Urothelium cell line (cell line): Measurements from ENCODE around the gene SNAPIN.

Experiments
- DNase-seq: peaks from one replicate; pipeline ENCODE4 v3.0.0; 2011; ENCODE audit warnings: low spot score, mixed read lengths
- FAIRE-seq: peaks from 2 replicates; lab custom pipeline; 2011; peaks lifted over from hg19 to GRCh38; lab: Jason Lieb, UNC

SNAPIN gene

DNA sequence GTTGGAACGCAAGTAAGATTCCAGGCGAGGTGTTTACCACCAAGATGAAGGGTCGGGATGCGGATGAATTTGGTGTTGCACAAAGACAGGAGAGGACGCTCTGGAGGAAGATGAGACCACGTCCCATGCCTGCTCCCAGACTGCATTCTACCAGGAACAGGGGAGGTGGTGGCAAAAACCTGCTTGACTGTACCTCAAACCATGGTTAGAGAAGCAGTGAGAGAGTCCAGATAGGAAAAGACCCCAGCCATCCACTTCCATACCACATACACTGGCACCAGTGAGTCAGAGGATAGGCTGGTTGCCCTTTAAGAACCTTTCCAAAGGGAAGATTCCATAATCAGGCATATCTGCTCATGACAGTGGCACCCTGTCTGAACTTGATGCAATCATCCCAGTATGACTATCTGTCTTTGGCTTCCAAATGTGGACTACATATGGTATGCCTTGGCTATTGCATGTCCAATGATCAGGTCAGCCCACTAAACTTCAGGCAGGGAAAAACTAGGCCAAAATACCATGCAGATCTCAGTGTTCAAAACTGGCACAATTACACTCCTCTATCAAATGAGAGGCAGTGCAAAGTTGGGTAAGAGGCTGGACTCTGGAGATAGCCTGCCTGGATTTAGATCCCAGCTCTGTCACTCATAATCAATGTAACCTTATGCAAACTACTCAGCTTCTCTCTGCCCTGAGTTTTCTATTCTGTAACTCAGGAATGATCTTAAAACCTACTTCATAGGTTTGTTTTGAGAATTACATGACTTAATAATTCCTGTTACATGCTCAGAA is 40.6 kb downstream of the SNAPIN start:
- DNase-seq (no peak), FAIRE-seq (no peak)

DNA sequence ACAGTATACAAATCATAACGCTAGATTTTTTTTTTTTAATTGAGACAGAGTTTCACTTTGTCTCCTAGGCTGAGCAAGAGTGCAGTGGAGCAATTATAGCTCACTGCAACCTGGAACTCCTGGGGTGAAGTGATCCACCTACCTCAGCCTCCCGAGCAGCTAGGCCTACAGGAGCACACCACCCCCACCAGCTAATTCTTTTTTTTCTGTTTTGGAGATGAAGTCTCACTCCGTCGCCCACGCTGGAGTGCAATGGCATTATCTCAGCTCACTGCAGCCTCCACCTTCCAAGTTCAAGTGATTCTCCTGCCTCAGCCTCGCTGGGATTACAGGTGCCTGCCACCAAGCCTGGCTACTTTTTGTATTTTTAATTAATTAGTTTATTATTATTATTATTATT is 41.3 kb downstream of the SNAPIN start:
- DNase-seq (no peak), FAIRE-seq (no peak)

DNA sequence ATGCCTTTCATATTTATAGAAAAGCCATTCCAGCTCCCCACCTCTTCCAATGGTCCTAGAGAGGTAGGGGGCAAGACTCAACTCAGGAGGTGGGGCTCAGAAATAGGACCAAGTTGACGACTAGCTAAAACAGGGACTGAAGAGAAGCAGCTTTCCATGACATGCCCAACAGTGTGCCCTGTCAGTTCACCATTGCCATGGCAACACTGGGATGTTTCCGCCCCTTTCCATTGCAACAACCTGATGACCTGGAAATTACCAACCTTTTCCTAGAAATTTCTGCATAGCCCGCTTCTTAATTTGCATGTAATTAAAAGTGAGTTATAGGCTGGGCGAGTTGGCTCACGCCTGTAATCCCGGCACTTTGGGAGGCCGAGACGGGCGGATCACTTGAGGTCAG is 47.0 kb downstream of the SNAPIN start:
- FAIRE-seq (no peak), DNase-seq (no peak)

DNA sequence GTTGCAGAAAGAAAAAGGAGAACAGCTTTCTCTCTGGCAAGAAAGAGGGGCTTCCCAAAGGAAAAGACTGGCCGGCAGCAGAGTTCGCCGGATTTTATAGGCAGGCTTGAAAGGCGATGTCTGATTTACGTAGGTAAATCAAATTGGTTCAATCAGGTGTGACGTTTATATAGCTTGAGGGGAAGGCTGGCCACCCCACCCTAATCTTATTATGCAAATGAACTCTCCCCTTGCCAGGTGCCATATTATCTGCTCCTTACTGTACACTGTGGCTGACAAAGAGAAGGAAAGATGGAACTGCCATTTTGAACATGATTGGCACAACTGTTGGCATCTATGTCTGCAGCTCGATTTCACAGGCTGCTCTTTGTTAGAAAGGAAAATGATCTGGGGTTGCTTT is 52.5 kb downstream of the SNAPIN start:
- FAIRE-seq = no peak
- no peak for DNase-seq
